Naive thymus-derived CD4-positive, alpha-beta T cell (primary cell): ENCODE data around the gene BRDT. TPM values are rescaled to one million over a fixed set of nuclear protein-coding genes. Genes with fewer than 3 reads are reported as not detected.
A peak's percentile ranks its signal among the peaks of the same experiment; 100 is the strongest.

Source experiments
- ATAC-seq: fragments of 150-1000 bp; cut with Tn5 transposase; 2 replicates; pipeline ENCODE4 v1.10.0; 2021; ENCODE audit warnings: mild to moderate bottlenecking, moderate library complexity
- CTCF ChIA-PET: fragments of 350-600 bp; sonication (Branson Sonifier 250); formaldehyde crosslinking; loops from one replicate; lab custom pipeline; 2021; ENCODE audit warnings: antibody characterized with exemption; lab: Charles Lee
- POLR2A ChIA-PET: fragments of 350-600 bp; sonication (Branson Sonifier 250); formaldehyde crosslinking; loops from one replicate; lab custom pipeline; 2021; ENCODE audit warnings: antibody characterized with exemption, inconsistent platforms; lab: Charles Lee
- DNase-seq, 9 donors: peaks; one replicate each; pipeline versions ENCODE4 v3.0.0 to v3.0.0-alpha.2; 2020 to 2022; ENCODE audit warnings: mixed read lengths in 1 of 9
- H3K27ac ChIP-seq: one replicate; pipeline ENCODE4 v1.7.0; 2013; ENCODE audit warnings: mild to moderate bottlenecking, low read depth, low read length, moderate library complexity
- H3K27me3 ChIP-seq, 2 donors: one replicate each; pipeline ENCODE4 v1.7.0; 2013; ENCODE audit warnings: low read length in 2 of 2, mild to moderate bottlenecking in 2 of 2, moderate library complexity in 2 of 2; ENCODE audit not compliant: control insufficient read depth in 2 of 2, insufficient read depth in 2 of 2
- H3K36me3 ChIP-seq, 3 experiments: 1 replicate in 2 of 3; 2 replicates in 1 of 3; pipeline ENCODE4 v1.7.0; 2013; ENCODE audit warnings: low read length in 3 of 3, mild to moderate bottlenecking in 3 of 3, moderate library complexity in 1 of 3; ENCODE audit not compliant: insufficient read depth in 3 of 3, control insufficient read depth in 2 of 3
- H3K4me1 ChIP-seq, 2 donors: one replicate each; pipeline ENCODE4 v1.7.0; 2013; ENCODE audit warnings: low read length in 2 of 2, mild to moderate bottlenecking in 2 of 2, moderate library complexity in 1 of 2; ENCODE audit not compliant: control insufficient read depth in 2 of 2, insufficient read depth in 2 of 2
- H3K4me3 ChIP-seq: 2 replicates; pipeline ENCODE4 v1.7.0; 2013; ENCODE audit warnings: mild to moderate bottlenecking, low read length
- H3K9me3 ChIP-seq, 3 experiments: 1 replicate in 2 of 3; 2 replicates in 1 of 3; pipeline ENCODE4 v1.7.0; 2013; ENCODE audit warnings: low read length in 3 of 3; ENCODE audit not compliant: control insufficient read depth in 2 of 3
- H3K27ac Mint-ChIP-seq, 9 donors: one replicate each; pipeline ENCODE4 v1.8.0; 2020 to 2022; ENCODE audit warnings: mixed read lengths in 9 of 9, mild to moderate bottlenecking in 8 of 9, moderate library complexity in 5 of 9, inconsistent platforms in 2 of 9
- H3K27me3 Mint-ChIP-seq, 5 donors: one replicate each; pipeline ENCODE4 v1.8.0; 2021 to 2022; ENCODE audit warnings: mixed read lengths in 5 of 5, mild to moderate bottlenecking in 1 of 5
- H3K36me3 Mint-ChIP-seq, 5 donors: one replicate each; pipeline ENCODE4 v1.8.0; 2020 to 2022; ENCODE audit warnings: mixed read lengths in 5 of 5, mild to moderate bottlenecking in 3 of 5, inconsistent platforms in 1 of 5
- H3K4me1 Mint-ChIP-seq, 7 donors: one replicate each; pipeline ENCODE4 v1.8.0; 2020 to 2022; ENCODE audit warnings: mixed read lengths in 7 of 7, mild to moderate bottlenecking in 3 of 7, inconsistent platforms in 1 of 7
- H3K4me3 Mint-ChIP-seq, 10 donors: one replicate each; pipeline ENCODE4 v1.8.0; 2020 to 2022; ENCODE audit warnings: mild to moderate bottlenecking in 10 of 10, mixed read lengths in 10 of 10, moderate library complexity in 6 of 10, inconsistent platforms in 2 of 10
- H3K9me3 Mint-ChIP-seq, 11 donors: one replicate each; pipeline ENCODE4 v1.8.0; 2020 to 2022; ENCODE audit warnings: mixed read lengths in 11 of 11, mild to moderate bottlenecking in 4 of 11, inconsistent platforms in 1 of 11, moderate library complexity in 1 of 11
- intact Hi-C, 2 donors: fragments of 100-400 bp; cut with micrococcal nuclease; formaldehyde crosslinking; loops; one replicate each; pipeline ENCODE4 v1.15.1; 2023
- polyA plus RNA-seq, 2 donors: library from polyadenylated mRNA; unstranded; fragments of 300-500 nt; fragmentation: Illumina TruSeq; gene quantifications; one replicate each; pipeline ENCODE4 v1.2.3, GENCODE V29; 2021
- total RNA-seq, 6 experiments: library from RNA in 5 of 6; stranded (reverse) in 5 of 6; gene quantifications; 1 replicate in 5 of 6; 2 replicates in 1 of 6; pipeline ENCODE4 v1.2.3 and lab custom pipeline; 2021 to 2026

Gene BRDT
- total and polyA plus RNA-seq, 7 experiments from 2014 or later, result not detected

DNA sequence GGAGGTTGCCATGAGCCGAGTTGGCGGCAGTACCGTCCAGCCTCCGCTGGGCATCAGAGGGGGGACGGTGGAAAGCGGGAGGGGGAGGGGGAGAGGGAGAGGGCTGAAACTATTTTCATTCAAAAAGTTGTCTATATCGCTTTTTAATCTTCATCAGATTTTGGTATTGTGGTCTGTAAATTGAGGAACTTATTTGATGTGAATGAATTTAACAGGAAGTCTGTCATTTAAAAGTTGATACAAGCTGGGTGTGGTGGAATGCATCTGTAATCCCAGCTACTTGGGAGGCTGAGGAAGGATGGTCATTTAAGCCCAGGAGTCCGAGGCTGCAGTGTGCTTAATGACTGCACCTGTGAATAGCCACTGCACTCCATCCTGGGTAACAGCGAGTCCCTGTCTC is 77.6 kb downstream of the BRDT start:
- Histone ChIP-seq H3K36me3 (no peaks in the 10 kb centered on the region), H3K4me1 (peaks cover 4 to 7% of the 10 kb centered on the region in 2 donors), H3K4me3 (no peak overlapping the region), H3K27me3 (peaks cover 0 to 6% of the 10 kb centered on the region in 2 donors), H3K9me3 (no peaks in the 10 kb centered on the region), H3K27ac (no peak overlapping the region)
- Mint-ChIP-seq H3K27ac (no peak overlapping the region), H3K9me3 (peaks cover 0 to 10% (median 2%) of the 10 kb centered on the region in 11 donors), H3K27me3 (peaks cover 24 to 49% (median 28%) of the 10 kb centered on the region in 5 donors), H3K4me1 (peaks cover 5 to 24% (median 16%) of the 10 kb centered on the region in 7 donors), H3K36me3 (peaks cover 0 to 6% (median 2%) of the 10 kb centered on the region in 5 donors), H3K4me3 (no peak overlapping the region)
- no peak for ATAC-seq
- intact Hi-C loops, result no loop called here
- ChIA-PET CTCF (no interaction called here), POLR2A (no interaction called here)
- no peak for DNase-seq

DNA sequence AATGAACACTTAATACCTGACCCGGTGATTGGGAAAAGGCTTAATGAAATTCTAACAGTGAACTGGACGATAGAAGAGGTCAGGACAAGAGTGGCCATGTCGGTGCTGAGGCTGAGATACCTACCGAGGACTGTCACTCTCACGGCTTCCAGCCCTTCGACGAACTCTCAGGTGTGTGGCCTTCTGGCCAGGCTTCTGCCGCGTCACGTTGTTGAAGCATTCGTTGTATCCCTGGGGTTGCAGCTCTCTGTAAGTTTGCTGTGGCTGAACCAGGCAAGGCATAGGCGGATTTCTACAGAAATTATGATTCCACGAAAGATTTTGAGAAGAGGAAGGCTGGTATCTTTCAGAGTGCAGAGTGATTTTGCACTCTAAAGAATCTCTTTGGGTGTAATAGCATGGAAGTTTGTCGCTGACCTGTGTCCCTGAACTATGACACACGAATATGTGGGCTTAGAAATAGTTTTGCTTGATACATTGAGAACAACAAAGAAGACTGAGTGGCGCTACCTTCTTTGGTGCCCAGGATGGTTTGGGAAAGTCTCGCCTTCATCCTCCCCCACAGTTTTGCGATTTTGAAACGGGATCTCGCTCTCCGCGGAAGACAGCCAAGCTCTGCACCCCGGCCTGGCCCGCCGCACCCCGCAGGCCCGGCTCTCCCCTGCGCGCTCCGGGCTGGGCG is 80.2 kb downstream of the BRDT start:
- Histone ChIP-seq H3K27ac (no peak overlapping the region), H3K27me3 (peaks cover 0 to 3% of the 10 kb centered on the region in 2 donors), H3K36me3 (no peaks in the 10 kb centered on the region), H3K9me3 (no peaks in the 10 kb centered on the region), H3K4me1 (peaks cover 4 to 7% of the 10 kb centered on the region in 2 donors), H3K4me3 (peak overlapping the region; percentile 1)
- Mint-ChIP-seq H3K36me3 (peaks cover 0 to 4% (median under 1%) of the 10 kb centered on the region in 5 donors), H3K9me3 (peaks cover 0 to 6% (median 0%) of the 10 kb centered on the region in 11 donors), H3K4me1 (peaks cover 5 to 24% (median 18%) of the 10 kb centered on the region in 7 donors), H3K27ac (peak overlapping the region in 3 of 9 donors; percentile 15 to 70 (median 62)), H3K27me3 (peaks cover 16 to 44% (median 23%) of the 10 kb centered on the region in 5 donors), H3K4me3 (peak overlapping the region; percentile 75 to 87 (median 84))
- no peak for DNase-seq
- CTCF ChIA-PET, result no interaction called here
- intact Hi-C loops, result no loop called here
- no peak for ATAC-seq
- POLR2A ChIA-PET, result interaction anchor here (0.6 kb wide), 1 partner anchor 201 kb away, joined by 3 read pairs; no protein-coding TSS in a partner anchor

DNA sequence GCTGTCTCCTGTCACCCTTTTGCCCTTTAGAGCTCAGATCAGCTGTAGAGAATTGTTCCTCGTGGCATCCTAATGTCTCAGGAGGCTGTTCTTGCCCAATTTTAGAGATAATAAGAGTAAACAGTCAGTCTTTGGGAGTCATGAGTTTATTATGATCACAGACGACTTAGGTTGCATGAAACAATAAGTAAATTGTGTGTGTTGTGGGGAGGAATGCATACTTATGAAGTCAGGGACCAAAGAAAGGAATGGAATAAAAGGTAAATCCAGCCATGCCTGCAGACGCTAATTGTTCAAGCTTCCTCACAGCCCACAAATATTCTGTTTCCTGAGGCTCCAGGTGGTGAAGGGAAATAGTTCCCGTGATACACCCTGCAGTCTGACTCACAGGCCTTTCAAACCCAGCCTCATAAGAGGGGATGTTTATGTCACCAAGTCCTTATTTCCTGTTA is 81.5 kb downstream of the BRDT start:
- Histone ChIP-seq H3K9me3 (no peaks in the 10 kb centered on the region), H3K4me1 (peaks cover 4 to 7% of the 10 kb centered on the region in 2 donors), H3K27ac (no peak overlapping the region), H3K27me3 (peaks cover 0 to 3% of the 10 kb centered on the region in 2 donors), H3K4me3 (peak overlapping the region; percentile 55), H3K36me3 (no peaks in the 10 kb centered on the region)
- peak in 1 of 9 donors; percentile 5 for DNase-seq
- POLR2A ChIA-PET, result no interaction called here
- CTCF ChIA-PET, result interaction anchor here (1.0 kb wide), 1 partner anchor 86 kb away, joined by 3 read pairs; no protein-coding TSS in a partner anchor
- ATAC-seq, result no peak
- H3K9me3 Mint-ChIP-seq, result peaks cover 0 to 6% (median 0%) of the 10 kb centered on the region in 11 donors
- peaks cover 5 to 24% (median 18%) of the 10 kb centered on the region in 7 donors for H3K4me1 Mint-ChIP-seq
- peak overlapping the region in 4 of 9 donors; percentile 16 to 63 (median 52) for H3K27ac Mint-ChIP-seq
- intact Hi-C loops, result loop anchor here (5.0 kb wide), 2 partner anchors 52 to 148 kb away; partner anchors contain the start of gene BTBD8 (in 1 of the 2)
- H3K36me3 Mint-ChIP-seq, result peaks cover 0 to 4% (median 0%) of the 10 kb centered on the region in 5 donors
- H3K27me3 Mint-ChIP-seq, result peaks cover 16 to 40% (median 20%) of the 10 kb centered on the region in 5 donors
- H3K4me3 Mint-ChIP-seq, result peak overlapping the region; percentile 70 to 87 (median 80)

DNA sequence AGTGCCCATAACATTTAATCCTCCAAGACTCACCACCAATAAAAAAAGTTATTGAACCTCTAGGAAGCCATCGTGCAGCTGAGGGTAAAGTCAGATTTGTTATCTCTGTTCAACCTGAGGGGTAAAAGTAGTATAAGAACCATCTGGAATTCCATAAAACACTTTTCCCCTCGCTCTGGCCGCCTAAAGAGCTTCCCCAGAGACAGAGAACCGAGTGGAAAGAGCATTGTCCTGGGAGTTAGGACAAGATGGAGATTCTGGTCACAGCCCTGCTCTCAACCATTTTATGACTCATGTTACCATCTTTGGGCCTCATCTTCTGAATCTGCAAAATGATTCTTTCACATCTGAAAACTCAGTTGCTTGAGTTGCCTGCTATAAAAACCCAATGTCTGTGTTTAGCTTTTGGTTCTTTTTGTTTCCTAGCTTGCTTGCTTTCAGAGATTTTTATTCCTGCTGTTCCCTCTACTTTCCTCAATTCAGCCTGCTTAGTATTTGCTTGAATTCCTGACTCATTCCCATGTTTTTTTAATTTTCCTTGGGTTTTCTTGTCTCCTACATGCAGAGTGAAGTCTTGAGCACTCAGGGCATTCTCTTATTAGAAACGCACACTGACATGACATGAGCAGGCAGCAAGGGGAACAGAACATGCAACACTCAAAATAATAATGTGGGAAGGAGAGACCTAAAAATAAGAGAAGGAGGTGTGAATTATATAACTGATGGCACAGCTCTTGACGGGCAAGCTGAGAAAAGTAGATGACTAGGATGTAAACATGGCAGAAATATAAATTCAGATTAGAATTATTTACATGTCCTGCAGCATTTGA is 82.3 kb downstream of the BRDT start:
- H3K9me3 ChIP-seq, result no peaks in the 10 kb centered on the region
- Mint-ChIP-seq H3K4me1 (peaks cover 5 to 24% (median 18%) of the 10 kb centered on the region in 7 donors), H3K4me3 (peak overlapping the region in 4 of 10 donors; percentile 70 to 87 (median 84)), H3K27me3 (peaks cover 17 to 44% (median 27%) of the 10 kb centered on the region in 5 donors), H3K9me3 (peaks cover 0 to 6% (median 0%) of the 10 kb centered on the region in 11 donors), H3K27ac (peak overlapping the region in 2 of 9 donors; percentile 2 to 9), H3K36me3 (peaks cover 0 to 4% (median 0%) of the 10 kb centered on the region in 5 donors)
- no peaks in the 10 kb centered on the region for H3K36me3 ChIP-seq
- no peak overlapping the region for H3K27ac ChIP-seq
- ATAC-seq (no peak), DNase-seq (no peak)
- peaks cover 4 to 7% of the 10 kb centered on the region in 2 donors for H3K4me1 ChIP-seq
- peaks cover 0 to 3% of the 10 kb centered on the region in 2 donors for H3K27me3 ChIP-seq
- ChIA-PET POLR2A (no interaction called here), CTCF (interaction anchor here (1.0 kb wide), 1 partner anchor 85 kb away, joined by 3 read pairs; no protein-coding TSS in a partner anchor)
- no peak overlapping the region for H3K4me3 ChIP-seq
- intact Hi-C loops, result loop anchor here (5.0 kb wide), 2 partner anchors 51 to 149 kb away; partner anchors contain the start of gene BTBD8 (in 1 of the 2)

DNA sequence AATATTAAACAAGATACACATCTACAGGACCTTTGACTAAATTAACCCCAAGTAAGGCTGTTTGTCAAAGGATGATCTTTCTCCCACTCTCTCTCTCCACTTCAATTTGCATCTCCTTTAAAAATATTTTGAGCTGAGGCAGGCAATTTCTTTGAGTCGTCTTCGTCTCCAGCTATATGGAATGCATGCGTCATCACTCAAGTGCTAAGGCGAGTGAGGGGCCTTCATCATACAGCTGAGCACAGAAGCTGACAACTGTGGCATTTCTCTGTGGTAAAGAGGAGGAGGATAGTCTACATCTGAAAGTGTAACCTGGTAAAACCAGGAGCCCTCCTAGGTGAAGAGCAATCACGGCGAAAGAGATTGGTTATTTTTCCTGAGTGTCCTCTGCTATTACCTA is 88.2 kb downstream of the BRDT start:
- intact Hi-C loops, result no loop called here
- no peak overlapping the region for H3K27ac Mint-ChIP-seq
- POLR2A ChIA-PET, result no interaction called here
- no peaks in the 10 kb centered on the region for H3K9me3 Mint-ChIP-seq
- no peak overlapping the region for H3K27ac ChIP-seq
- H3K4me1 Mint-ChIP-seq, result no peaks in the 10 kb centered on the region
- H3K36me3 Mint-ChIP-seq, result peaks cover 0 to 3% (median 0%) of the 10 kb centered on the region in 5 donors
- H3K4me1 ChIP-seq, result no peaks in the 10 kb centered on the region
- H3K27me3 ChIP-seq, result no peaks in the 10 kb centered on the region
- H3K4me3 ChIP-seq, result no peak overlapping the region
- no peak for DNase-seq
- H3K4me3 Mint-ChIP-seq, result no peak overlapping the region
- CTCF ChIA-PET, result no interaction called here
- H3K27me3 Mint-ChIP-seq, result peaks cover 3 to 10% (median 6%) of the 10 kb centered on the region in 5 donors
- no peaks in the 10 kb centered on the region for H3K9me3 ChIP-seq
- no peak for ATAC-seq
- H3K36me3 ChIP-seq, result no peaks in the 10 kb centered on the region

DNA sequence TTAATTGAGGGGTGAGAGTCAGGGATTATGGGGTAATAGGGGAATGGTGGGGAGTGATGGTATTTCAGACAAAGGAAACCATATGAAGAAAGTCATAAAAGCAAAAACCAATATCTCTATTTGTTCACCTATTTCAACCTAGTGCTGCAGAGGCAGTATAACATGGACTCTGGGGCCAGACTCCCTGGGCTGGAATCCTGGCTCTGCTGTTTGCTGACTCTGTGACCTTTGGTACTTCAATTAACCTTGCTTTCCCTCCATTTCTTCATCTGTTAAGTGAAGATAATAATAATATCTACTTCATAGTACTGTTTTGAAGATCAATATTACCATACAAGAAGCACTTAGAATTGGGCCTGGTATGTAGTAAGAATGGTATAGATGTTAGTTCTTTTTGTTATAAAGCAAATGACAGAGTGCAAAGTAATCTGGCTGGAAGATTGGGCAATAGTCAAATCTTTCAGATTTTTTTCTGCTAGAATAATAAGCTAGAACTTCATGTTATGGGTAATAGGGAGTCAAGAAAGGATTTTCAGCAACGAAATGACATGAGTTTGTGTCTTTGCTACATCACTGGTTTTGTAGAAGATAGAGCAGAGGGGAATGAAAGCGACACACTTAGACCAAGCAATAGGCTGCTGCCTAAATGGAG is 89.6 kb downstream of the BRDT start:
- Mint-ChIP-seq H3K27me3 (peaks cover 0 to 9% (median 6%) of the 10 kb centered on the region in 5 donors), H3K9me3 (no peaks in the 10 kb centered on the region), H3K27ac (no peak overlapping the region), H3K4me1 (no peaks in the 10 kb centered on the region), H3K4me3 (no peak overlapping the region), H3K36me3 (peaks cover 0 to 3% (median 0%) of the 10 kb centered on the region in 5 donors)
- CTCF ChIA-PET, result no interaction called here
- intact Hi-C loops, result no loop called here
- no peak for DNase-seq
- no peaks in the 10 kb centered on the region for H3K4me1 ChIP-seq
- no peaks in the 10 kb centered on the region for H3K27me3 ChIP-seq
- H3K9me3 ChIP-seq, result no peaks in the 10 kb centered on the region
- POLR2A ChIA-PET, result no interaction called here
- ATAC-seq, result no peak
- no peaks in the 10 kb centered on the region for H3K36me3 ChIP-seq
- H3K27ac ChIP-seq, result no peak overlapping the region
- no peak overlapping the region for H3K4me3 ChIP-seq
